Activated B cell treated with CpG ODN at 0.5 μM for 24 hours (primary cell): ENCODE measurements around the gene LUZP4. TPM values are rescaled to one million over a fixed set of nuclear protein-coding genes. Genes with fewer than 3 reads are reported as not detected.

ENCODE experiments used
- ATAC-seq: fragments of 200-7000 bp; cut with Tn5 transposase; one replicate; pipeline ENCODE4 v1.10.0; 2021; ENCODE audit warnings: low read depth, mild to moderate bottlenecking, moderate library complexity
- CTCF ChIA-PET: fragments of 350-600 bp; sonication (Branson Sonifier 250); formaldehyde crosslinking; loops from one replicate; lab custom pipeline; 2021; ENCODE audit warnings: antibody characterized with exemption; lab: Charles Lee
- POLR2A ChIA-PET: fragments of 350-600 bp; sonication (Branson Sonifier 250); formaldehyde crosslinking; loops from one replicate; lab custom pipeline; 2021; ENCODE audit warnings: antibody characterized with exemption; lab: Charles Lee
- DNase-seq: peaks from one replicate; pipeline ENCODE4 v3.0.0; 2022
- H3K27ac Mint-ChIP-seq: one replicate; pipeline ENCODE4 v1.8.0; 2020; ENCODE audit warnings: mixed read lengths
- H3K27me3 Mint-ChIP-seq: one replicate; pipeline ENCODE4 v1.8.0; 2021; ENCODE audit warnings: mixed read lengths
- H3K36me3 Mint-ChIP-seq: one replicate; pipeline ENCODE4 v1.8.0; 2021; ENCODE audit warnings: low read depth, mixed read lengths
- H3K4me1 Mint-ChIP-seq: one replicate; pipeline ENCODE4 v1.8.0; 2021; ENCODE audit warnings: mixed read lengths
- H3K4me3 Mint-ChIP-seq: one replicate; pipeline ENCODE4 v1.8.0; 2020; ENCODE audit warnings: mild to moderate bottlenecking, mixed read lengths
- H3K9me3 Mint-ChIP-seq: one replicate; pipeline ENCODE4 v1.8.0; 2020; ENCODE audit warnings: mixed read lengths
- CTCF ChIP-seq: fragments of 200-600 bp; IDR thresholded peaks from one replicate; pipeline ENCODE4 v1.8.0; 2022; ENCODE audit warnings: antibody characterized with exemption, mild to moderate bottlenecking
- intact Hi-C: fragments of 100-400 bp; cut with micrococcal nuclease; formaldehyde crosslinking; loops from one replicate; pipeline ENCODE4 v1.15.1; 2024
- total RNA-seq: library from RNA; stranded (reverse); gene quantifications from 2 replicates; pipeline ENCODE4 v1.2.3, GENCODE V29; 2022

Gene LUZP4
- total RNA-seq, 1 donor from 2014 or later, result not detected

GRCh38 chrX:115350711-115351381 is 61.3 kb downstream of the LUZP4 start:
- H3K27ac Mint-ChIP-seq, result no peak overlapping the region
- intact Hi-C loops, result no loop called here
- no peaks in the 10 kb centered on the region for H3K4me1 Mint-ChIP-seq
- ChIA-PET POLR2A (no interaction called here), CTCF (no interaction called here)
- no peak overlapping the region for H3K4me3 Mint-ChIP-seq
- H3K27me3 Mint-ChIP-seq, result no peaks in the 10 kb centered on the region
- no peak for DNase-seq
- TF ChIP-seq CTCF, result no peak
- ATAC-seq, result no peak
- H3K36me3 Mint-ChIP-seq, result no peaks in the 10 kb centered on the region
- no peaks in the 10 kb centered on the region for H3K9me3 Mint-ChIP-seq

DNA sequence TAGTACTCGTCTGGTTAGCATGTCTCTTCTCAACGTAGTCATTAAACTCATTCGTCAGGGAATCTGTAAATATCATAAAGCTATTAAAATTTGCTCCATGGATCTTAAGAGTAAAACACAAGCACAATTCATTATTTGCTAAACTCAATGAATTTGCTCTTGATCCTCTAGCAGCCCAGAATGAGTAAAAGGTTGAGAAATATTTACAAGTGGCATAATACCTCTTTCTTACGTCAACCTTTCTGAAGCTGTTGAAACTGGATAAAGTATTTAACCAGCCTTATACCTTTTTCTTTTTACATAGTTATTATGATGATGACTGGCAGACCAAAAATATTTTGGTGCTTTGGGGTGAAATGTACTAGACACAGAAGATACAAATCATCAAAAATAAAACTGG is 66.9 kb downstream of the LUZP4 start:
- ATAC-seq, result no peak
- no peak for TF ChIP-seq CTCF

More for the DNA sequence above, 66.9 kb downstream of the LUZP4 start:
- no peaks in the 10 kb centered on the region for H3K27me3 Mint-ChIP-seq
- no peak overlapping the region for H3K27ac Mint-ChIP-seq
- no peaks in the 10 kb centered on the region for H3K4me1 Mint-ChIP-seq
- intact Hi-C loops, result no loop called here
- no peaks in the 10 kb centered on the region for H3K36me3 Mint-ChIP-seq
- no peak overlapping the region for H3K4me3 Mint-ChIP-seq
- ChIA-PET POLR2A (no interaction called here), CTCF (interaction anchor here (0.7 kb wide), 1 partner anchor 57 kb away, joined by 3 read pairs; no protein-coding TSS in a partner anchor)
- no peaks in the 10 kb centered on the region for H3K9me3 Mint-ChIP-seq
- no peak for DNase-seq

Other genes starting within 250 kb of the LUZP4 start
- gene RBMXL3, start 100.3 kb upstream of the LUZP4 start, total RNA-seq, result not detected in 2 replicates
- not detected in 2 replicates for gene LRCH2, start 55.6 kb upstream of the LUZP4 start, total RNA-seq